GM06990 (cell line): Measurements from ENCODE around the gene LRRC45.
A peak's percentile ranks its signal among the peaks of the same experiment; 100 is the strongest.

ENCODE experiments used
- DNase-seq: peaks from one replicate; pipeline ENCODE4 v3.0.0-alpha.2; 2011; ENCODE audit not compliant: insufficient read length; ENCODE audit errors: extremely low read depth
- H3K27me3 ChIP-seq: replicated peaks from 2 replicates; pipeline ENCODE4 v1.6.0; 2011; ENCODE audit warnings: low read length; ENCODE audit not compliant: control insufficient read depth, insufficient read depth
- H3K36me3 ChIP-seq: 2 replicates; pipeline ENCODE4 v1.5.1; 2011; ENCODE audit warnings: low read length; ENCODE audit not compliant: control insufficient read depth, insufficient read depth
- H3K4me3 ChIP-seq: replicated peaks from 2 replicates; pipeline ENCODE4 v1.5.1; 2011; ENCODE audit warnings: low read depth, mild to moderate bottlenecking, control low read depth, low read length
- TF ChIP-seq, protein P1 (sequence below): IDR thresholded peaks from 2 replicates; pipeline ENCODE4 v1.5.1; 2011; ENCODE audit warnings: low read length, control low read depth, mild to moderate bottlenecking, inconsistent platforms; ENCODE audit not compliant: insufficient read depth, poor library complexity, severe bottlenecking

Gene LRRC45

DNA sequence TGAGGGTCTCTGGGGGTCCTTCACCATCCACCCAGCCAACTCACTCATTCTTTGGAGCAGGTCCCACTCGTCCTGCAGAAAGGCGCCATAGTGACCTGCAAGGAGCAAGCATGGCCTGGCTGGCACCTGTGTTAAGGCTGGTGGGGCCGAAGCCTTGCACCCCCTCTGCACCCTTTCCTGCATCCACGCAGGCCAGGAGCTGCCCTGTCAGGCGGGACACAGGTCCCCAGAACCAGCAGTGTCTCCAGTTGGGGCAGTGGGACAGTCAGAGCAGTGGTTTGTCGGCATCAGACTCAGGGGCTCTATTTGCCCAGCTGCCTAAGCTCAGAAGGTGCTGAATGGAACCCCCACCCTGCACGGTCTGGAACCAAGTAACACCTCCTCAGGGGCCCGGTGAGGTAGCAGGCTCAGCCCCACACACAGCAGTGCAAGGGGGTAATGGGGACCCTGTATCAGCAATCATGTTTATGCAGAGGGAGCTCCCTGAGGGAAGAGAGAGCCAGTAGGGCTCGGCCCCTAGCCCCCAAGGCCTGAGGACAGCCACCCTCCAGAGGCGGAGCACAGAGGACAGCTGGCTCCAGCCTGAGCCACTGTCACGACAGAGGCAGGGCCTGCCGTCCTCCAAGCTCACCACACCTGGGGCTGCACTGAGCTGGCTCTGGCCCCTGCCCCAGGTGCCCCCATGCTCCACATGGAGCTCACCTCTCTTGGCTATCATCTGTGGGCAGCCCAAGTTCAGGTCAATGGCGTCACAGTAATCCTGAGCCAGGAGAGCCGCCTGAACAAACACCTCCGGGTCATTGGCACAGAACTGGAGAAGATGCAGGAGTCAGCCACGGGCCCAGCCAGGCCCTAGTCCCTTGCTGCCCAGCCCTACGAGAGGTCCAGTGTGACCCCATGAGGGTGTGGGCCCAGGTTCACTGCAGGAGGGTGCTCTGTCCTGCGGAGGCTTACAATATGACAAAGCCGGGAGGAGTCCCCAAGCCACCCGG is 40.6 kb downstream of the LRRC45 start:
- no peaks in the 10 kb centered on the region for H3K27me3 ChIP-seq
- peak; percentile 6 for DNase-seq
- TF ChIP-seq, protein P1, sequence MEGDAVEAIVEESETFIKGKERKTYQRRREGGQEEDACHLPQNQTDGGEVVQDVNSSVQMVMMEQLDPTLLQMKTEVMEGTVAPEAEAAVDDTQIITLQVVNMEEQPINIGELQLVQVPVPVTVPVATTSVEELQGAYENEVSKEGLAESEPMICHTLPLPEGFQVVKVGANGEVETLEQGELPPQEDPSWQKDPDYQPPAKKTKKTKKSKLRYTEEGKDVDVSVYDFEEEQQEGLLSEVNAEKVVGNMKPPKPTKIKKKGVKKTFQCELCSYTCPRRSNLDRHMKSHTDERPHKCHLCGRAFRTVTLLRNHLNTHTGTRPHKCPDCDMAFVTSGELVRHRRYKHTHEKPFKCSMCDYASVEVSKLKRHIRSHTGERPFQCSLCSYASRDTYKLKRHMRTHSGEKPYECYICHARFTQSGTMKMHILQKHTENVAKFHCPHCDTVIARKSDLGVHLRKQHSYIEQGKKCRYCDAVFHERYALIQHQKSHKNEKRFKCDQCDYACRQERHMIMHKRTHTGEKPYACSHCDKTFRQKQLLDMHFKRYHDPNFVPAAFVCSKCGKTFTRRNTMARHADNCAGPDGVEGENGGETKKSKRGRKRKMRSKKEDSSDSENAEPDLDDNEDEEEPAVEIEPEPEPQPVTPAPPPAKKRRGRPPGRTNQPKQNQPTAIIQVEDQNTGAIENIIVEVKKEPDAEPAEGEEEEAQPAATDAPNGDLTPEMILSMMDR, result no peak
- H3K4me3 ChIP-seq, result peak overlapping the region; percentile 93; the same call in 1 of the 2 replicates
- peaks cover 29% of the 10 kb centered on the region for H3K36me3 ChIP-seq

DNA sequence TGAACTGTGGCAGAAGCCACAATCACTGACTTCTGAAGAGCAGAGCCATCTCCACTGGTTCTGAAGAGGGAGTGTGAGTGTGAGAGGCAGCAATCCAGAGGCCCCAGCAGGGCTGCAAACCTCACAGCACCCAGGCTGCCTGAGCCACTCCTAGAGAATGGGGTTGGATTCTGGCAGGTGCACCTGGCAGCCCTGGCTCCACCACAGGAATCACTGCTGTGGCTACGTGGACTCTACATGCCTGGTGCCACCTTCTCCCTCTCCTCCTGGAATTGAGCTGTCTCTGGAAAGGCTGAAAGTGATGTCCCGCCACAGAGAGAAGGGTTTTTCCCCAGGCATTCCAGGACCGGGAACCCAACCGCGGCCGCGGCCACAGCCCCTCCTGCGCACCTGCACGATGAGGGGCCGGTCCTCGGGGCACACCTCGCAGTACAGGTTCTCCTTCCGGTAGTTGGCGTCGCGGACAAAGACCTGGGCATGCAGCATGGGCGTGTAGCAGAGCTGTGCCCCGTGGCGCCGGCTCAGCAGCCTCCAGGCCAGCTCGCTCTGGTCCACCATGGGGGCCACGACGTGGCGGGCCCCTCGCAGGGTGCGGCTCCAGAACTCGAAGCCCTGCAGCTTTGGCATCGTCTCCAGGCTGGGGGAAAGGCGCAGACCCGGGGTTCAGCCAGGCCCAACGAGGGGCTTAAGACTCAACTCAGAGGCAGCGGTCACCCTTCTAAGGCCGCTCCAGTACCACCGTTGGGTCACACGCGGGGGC is 41.5 kb downstream of the LRRC45 start:
- TF ChIP-seq, protein P1, result no peak
- DNase-seq, result peak; percentile 13
- Histone ChIP-seq H3K27me3 (no peaks in the 10 kb centered on the region), H3K4me3 (peak overlapping the region; percentile 93), H3K36me3 (peaks cover 26% of the 10 kb centered on the region)

DNA sequence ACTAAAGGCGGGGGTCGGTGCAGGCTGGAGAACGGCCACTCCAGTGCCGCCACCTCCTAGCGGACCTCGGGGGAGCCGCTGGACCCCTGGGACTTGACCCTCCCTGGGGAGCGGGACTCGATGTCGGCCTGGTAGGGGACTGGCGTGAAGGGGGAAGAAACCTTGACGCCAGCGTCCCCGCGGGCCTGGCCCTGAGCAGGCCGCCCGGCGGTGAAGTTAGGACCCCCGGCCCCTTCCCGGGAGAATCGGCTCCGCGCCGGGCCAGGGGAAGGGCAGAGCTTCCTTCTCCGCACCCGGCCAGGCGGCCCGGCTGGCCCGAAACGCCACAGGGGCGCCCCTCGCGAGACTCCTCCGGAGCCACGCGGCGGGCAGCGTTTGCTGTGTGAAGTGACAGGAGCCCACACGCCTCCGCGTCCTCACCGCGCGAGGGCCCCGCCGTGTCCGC is 42.1 kb downstream of the LRRC45 start:
- Histone ChIP-seq H3K27me3 (no peaks in the 10 kb centered on the region), H3K4me3 (peak overlapping the region; percentile 93), H3K36me3 (peaks cover 22% of the 10 kb centered on the region)
- DNase-seq, result peak; percentile 57
- TF ChIP-seq, protein P1, result no peak

DNA sequence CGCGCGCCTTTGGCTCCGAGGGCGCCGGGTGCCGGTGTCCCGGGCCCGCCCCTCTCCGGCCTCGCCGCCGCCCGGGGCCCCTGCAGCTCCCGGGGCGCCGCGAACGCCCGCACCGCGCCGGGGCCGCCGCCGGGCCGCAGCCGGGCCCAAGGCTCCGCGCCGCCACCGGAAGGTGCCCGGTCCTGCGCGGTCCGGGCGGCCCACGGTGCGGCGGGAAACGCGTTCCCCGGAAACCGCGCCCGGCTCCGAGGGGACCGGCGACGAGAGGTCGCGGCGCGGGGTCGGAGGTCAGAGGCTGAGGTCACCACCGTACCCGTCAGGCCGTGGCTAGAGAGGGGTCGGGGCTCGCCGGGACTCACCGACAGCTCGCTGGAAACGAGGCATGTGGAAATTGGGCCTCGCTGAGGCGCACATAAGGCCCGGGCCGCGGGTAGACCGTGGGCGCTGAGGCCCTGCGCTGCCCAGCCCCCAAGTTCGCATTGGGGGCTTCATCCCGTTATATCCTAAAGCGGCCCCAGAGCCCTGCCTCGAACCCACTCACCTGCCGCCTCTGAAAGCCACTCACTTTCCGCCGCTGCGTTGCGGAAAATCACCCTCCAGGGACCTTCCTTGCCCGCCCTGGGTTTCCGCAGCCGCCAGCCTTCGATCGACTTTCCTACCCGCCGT is 42.7 kb downstream of the LRRC45 start, which contains the start of gene DUS1L:
Gene DUS1L (minus strand): TSS at position 167 of the 666 bp plus-strand sequence. CDS start 745 bp downstream, outside the sequence.
- Histone ChIP-seq H3K4me3 (peak within 1 kb of the TSS; percentile 93), H3K36me3 (peaks cover 18% of the 10 kb centered on the region), H3K27me3 (no peaks in the 10 kb centered on the region)
- TF ChIP-seq, protein P1, result no peak
- DNase-seq, result peak; percentile 84

DNA sequence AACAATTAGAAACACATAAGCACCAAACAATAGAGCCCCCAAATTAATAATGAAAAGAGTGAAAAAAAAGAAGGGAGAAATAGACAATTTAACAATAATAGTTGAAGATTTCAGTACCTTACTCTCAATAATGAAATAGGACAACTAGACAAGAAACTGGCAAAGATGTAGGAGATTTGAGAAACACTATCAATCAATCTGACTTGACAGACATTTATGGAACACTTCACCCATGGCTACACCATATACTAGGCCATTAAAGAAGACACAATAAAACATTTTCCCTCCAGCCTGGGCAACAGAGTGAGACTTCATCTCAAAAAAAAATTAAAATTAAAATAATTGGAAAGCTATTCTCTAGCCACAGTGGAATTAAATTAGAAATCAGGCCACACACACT is 47.5 kb downstream of the LRRC45 start:
- Histone ChIP-seq H3K27me3 (no peaks in the 10 kb centered on the region), H3K36me3 (no peaks in the 10 kb centered on the region), H3K4me3 (no peak overlapping the region)
- DNase-seq, result no peak
- TF ChIP-seq, protein P1, result no peak
